Measurements from ENCODE around the gene NFKB1.

DNA sequence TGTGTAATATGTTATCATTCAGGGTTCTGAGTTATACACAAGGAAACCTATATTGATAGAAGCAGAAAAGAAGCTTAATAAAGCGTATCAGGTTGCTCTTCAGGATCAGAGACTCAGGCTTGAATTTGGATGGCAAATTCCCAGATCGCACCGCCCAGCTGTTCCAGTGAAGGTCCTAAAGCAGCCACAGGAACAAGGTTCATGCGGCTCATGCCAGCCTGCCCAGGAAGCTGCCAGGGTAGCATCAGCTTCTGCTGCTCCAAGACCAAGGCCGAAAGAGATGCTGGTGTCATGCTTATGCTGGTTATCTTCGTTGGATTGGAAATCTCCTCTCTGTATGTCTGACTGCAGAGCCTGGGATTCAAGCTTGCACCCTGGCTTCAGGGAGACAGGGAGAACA lies 131.9 kb downstream of the NFKB1 start:
- TF ChIP-seq, protein P1, sequence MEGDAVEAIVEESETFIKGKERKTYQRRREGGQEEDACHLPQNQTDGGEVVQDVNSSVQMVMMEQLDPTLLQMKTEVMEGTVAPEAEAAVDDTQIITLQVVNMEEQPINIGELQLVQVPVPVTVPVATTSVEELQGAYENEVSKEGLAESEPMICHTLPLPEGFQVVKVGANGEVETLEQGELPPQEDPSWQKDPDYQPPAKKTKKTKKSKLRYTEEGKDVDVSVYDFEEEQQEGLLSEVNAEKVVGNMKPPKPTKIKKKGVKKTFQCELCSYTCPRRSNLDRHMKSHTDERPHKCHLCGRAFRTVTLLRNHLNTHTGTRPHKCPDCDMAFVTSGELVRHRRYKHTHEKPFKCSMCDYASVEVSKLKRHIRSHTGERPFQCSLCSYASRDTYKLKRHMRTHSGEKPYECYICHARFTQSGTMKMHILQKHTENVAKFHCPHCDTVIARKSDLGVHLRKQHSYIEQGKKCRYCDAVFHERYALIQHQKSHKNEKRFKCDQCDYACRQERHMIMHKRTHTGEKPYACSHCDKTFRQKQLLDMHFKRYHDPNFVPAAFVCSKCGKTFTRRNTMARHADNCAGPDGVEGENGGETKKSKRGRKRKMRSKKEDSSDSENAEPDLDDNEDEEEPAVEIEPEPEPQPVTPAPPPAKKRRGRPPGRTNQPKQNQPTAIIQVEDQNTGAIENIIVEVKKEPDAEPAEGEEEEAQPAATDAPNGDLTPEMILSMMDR (IDR thresholded peaks at IDR 0.05), result no peak
- TF ChIP-seq POLR2A (IDR thresholded peaks at IDR 0.05; ENCODE audit: low read depth), result no peak
- no peak for TF ChIP-seq EP300 (IDR thresholded peaks at IDR 0.05)
- no peak for TF ChIP-seq POLR2AphosphoS5 (IDR thresholded peaks at IDR 0.05)

All from esophagus muscularis mucosa (tissue), 4 donors.